Lower leg skin (tissue), 3 donors: ENCODE data around the gene ZBTB20.

Experiments used
- CTCF ChIP-seq, 3 donors: fragments of 450-650 bp; IDR thresholded peaks; one replicate each; pipeline ENCODE4 v1.5.1; 2016; ENCODE audit warnings: antibody characterized with exemption in 3 of 3, mild to moderate bottlenecking in 3 of 3, moderate library complexity in 2 of 3
- POLR2A ChIP-seq, 2 donors: fragments of 450-650 bp; IDR thresholded peaks; one replicate each; pipeline ENCODE4 v1.6.1; 2016 to 2017; ENCODE audit warnings: antibody characterized with exemption in 2 of 2, mild to moderate bottlenecking in 1 of 2, moderate library complexity in 1 of 2

GRCh38 chr3:114508976-114509375 lies 638.1 kb downstream of the ZBTB20 start:
- TF ChIP-seq CTCF (IDR thresholded peaks at IDR 0.05) (no peak), POLR2A (IDR thresholded peaks at IDR 0.05) (no peak)
